HCT116 (cell line): ENCODE data around the gene PROX1. TPM values are rescaled to one million over a fixed set of nuclear protein-coding genes. Genes with fewer than 3 reads are reported as not detected.

Experiments used
- ATAC-seq: fragments of 200-7000 bp; cut with Tn5 transposase; 2 replicates; pipeline ENCODE4 v1.9.1; 2020; ENCODE audit warnings: mild to moderate bottlenecking, moderate library complexity
- Bru-seq: library from RNA; stranded (reverse); fragments of 400-500 nt; gene quantifications from one replicate; lab custom pipeline; 2021; lab: Mats Ljungman, UMichigan
- BruChase-seq, 2 experiments: library from RNA; stranded (reverse); fragments of 400-500 nt; gene quantifications; one replicate each; lab custom pipeline; 2021; lab: Mats Ljungman, UMichigan
- BruUV-seq: library from RNA; stranded (reverse); fragments of 400-500 nt; replicated peaks from 2 replicates; lab custom pipeline; 2021; lab: Mats Ljungman, UMichigan
- CTCF ChIA-PET: fragments of 300-600 bp; sonication (Branson Sonifier 250); formaldehyde crosslinking; loops from one replicate; lab custom pipeline; 2021; ENCODE audit warnings: antibody characterized with exemption; lab: Charles Lee
- POLR2A ChIA-PET: fragments of 300-600, 350-600 bp; sonication (Branson Sonifier 250); formaldehyde crosslinking; loops from one replicate; lab custom pipeline; 2021; ENCODE audit warnings: antibody characterized with exemption; lab: Charles Lee
- RAD21 ChIA-PET, 2 experiments: fragments of 300-600 bp; sonication (Branson Sonifier 250); formaldehyde crosslinking; loops; one replicate each; lab custom pipeline; 2023; ENCODE audit warnings: low total read pairs in 2 of 2; ENCODE audit not compliant: uncharacterized antibody in 2 of 2, unreplicated experiment in 2 of 2, low non-redundant PET in 1 of 2; lab: Charles Lee
- DNase-seq: peaks from one replicate; pipeline ENCODE4 v3.0.0-alpha.2; 2010; ENCODE audit warnings: low read depth, low spot score
- H2AFZ ChIP-seq: fragments of 200-600 bp; shearing (Covaris generic), sonication (generic); 2 replicates; pipeline ENCODE4 v1.6.1; 2017; ENCODE audit warnings: low read depth, mixed run types, mixed read lengths, antibody characterized with exemption, low read length; ENCODE audit not compliant: poor library complexity, severe bottlenecking
- H3K27ac ChIP-seq: 2 replicates; pipeline ENCODE4 v1.5.1; 2012; ENCODE audit warnings: low read depth, low read length
- H3K27me3 ChIP-seq: fragments of 200-600 bp; sonication (generic); 2 replicates; pipeline ENCODE4 v1.6.1; 2016; ENCODE audit warnings: mixed run types, low read length, mixed read lengths; ENCODE audit not compliant: insufficient read depth
- H3K36me3 ChIP-seq, 2 experiments: fragments of 200-500 bp in 1 of 2; fragments of 200-600 bp in 1 of 2; sonication (Bioruptor generic) in 1 of 2; sonication (generic) in 1 of 2; 2 replicates each; pipeline versions ENCODE4 v1.5.1 to v1.6.1; 2014 to 2016; ENCODE audit warnings: low read length in 2 of 2, inconsistent platforms in 1 of 2, mixed read lengths in 1 of 2, mixed run types in 1 of 2; ENCODE audit not compliant: insufficient read depth in 2 of 2, control insufficient read depth in 1 of 2
- H3K4me1 ChIP-seq, 2 experiments: fragments of 200-600 bp in 1 of 2; sonication (generic) in 1 of 2; 2 replicates each; pipeline versions ENCODE4 v1.5.1 to v1.6.1; 2012 to 2017; ENCODE audit warnings: low read length in 2 of 2, inconsistent platforms in 1 of 2, mild to moderate bottlenecking in 1 of 2, mixed read lengths in 1 of 2, mixed run types in 1 of 2, moderate library complexity in 1 of 2; ENCODE audit not compliant: insufficient read depth in 2 of 2, control insufficient read depth in 1 of 2
- H3K4me2 ChIP-seq: fragments of 200-600 bp; sonication (generic); 2 replicates; pipeline ENCODE4 v1.6.1; 2017; ENCODE audit warnings: mixed run types, low read length, mixed read lengths
- H3K4me3 ChIP-seq, 2 experiments: fragments of 200-600 bp in 1 of 2; sonication (generic) in 1 of 2; replicated peaks in 1 of 2; 2 replicates each; pipeline ENCODE4 v1.5.1; 2011 to 2016; ENCODE audit warnings: low read length in 2 of 2, control low read depth in 1 of 2, low read depth in 1 of 2, mild to moderate bottlenecking in 1 of 2, mixed read lengths in 1 of 2, mixed run types in 1 of 2
- H3K79me2 ChIP-seq: fragments of 200-600 bp; sonication (generic); 2 replicates; pipeline ENCODE4 v1.6.1; 2017; ENCODE audit warnings: mild to moderate bottlenecking, mixed run types, low read length, moderate library complexity, mixed read lengths; ENCODE audit not compliant: insufficient read depth
- H3K9ac ChIP-seq: fragments of 200-600 bp; sonication (generic); 2 replicates; pipeline ENCODE4 v1.6.1; 2016; ENCODE audit warnings: low read length, mixed read lengths
- H3K9me2 ChIP-seq: fragments of 200-600 bp; sonication (generic), shearing (Covaris generic); 2 replicates; pipeline ENCODE4 v1.6.1; 2017; ENCODE audit warnings: mixed run types, mild to moderate bottlenecking, moderate library complexity; ENCODE audit not compliant: insufficient read depth
- H3K9me3 ChIP-seq, 2 experiments: fragments of 200-500 bp in 1 of 2; fragments of 200-600 bp in 1 of 2; sonication (Bioruptor generic) in 1 of 2; sonication (generic) in 1 of 2; 2 replicates each; pipeline ENCODE4 v1.6.1; 2014 to 2017; ENCODE audit warnings: low read length in 2 of 2, mixed read lengths in 2 of 2, inconsistent platforms in 1 of 2, low read depth in 1 of 2, mild to moderate bottlenecking in 1 of 2, mixed run types in 1 of 2, moderate library complexity in 1 of 2; ENCODE audit not compliant: control insufficient read depth in 1 of 2, insufficient read depth in 1 of 2
- H4K20me1 ChIP-seq: fragments of 200-600 bp; sonication (generic), shearing (Covaris generic); 2 replicates; pipeline ENCODE4 v1.6.1; 2017; ENCODE audit warnings: mixed run types, mild to moderate bottlenecking, moderate library complexity; ENCODE audit not compliant: insufficient read depth
- CTCF ChIP-seq, 3 experiments: fragments of 200-600 bp in 1 of 3; sonication (generic) in 1 of 3; IDR thresholded peaks in 2 of 3; conservative IDR thresholded peaks in 1 of 3; 2 replicates each; pipeline ENCODE4 v1.5.1; 2012 to 2017; ENCODE audit warnings: low read depth in 2 of 3, low read length in 2 of 3, antibody characterized with exemption in 1 of 3, borderline replicate concordance in 1 of 3, control low read depth in 1 of 3, mild to moderate bottlenecking in 1 of 3, mixed read lengths in 1 of 3, mixed run types in 1 of 3, moderate library complexity in 1 of 3; ENCODE audit not compliant: insufficient read depth in 1 of 3
- EGR1 ChIP-seq: IDR thresholded peaks from 2 replicates; pipeline ENCODE4 v1.6.1; 2012; ENCODE audit warnings: low read depth
- ELF1 ChIP-seq: IDR thresholded peaks from 2 replicates; pipeline ENCODE4 v1.6.1; 2012; ENCODE audit warnings: low read depth, borderline replicate concordance
- EZH2 ChIP-seq: fragments of 200-600 bp; sonication (generic); IDR thresholded peaks from 2 replicates; pipeline ENCODE4 v1.6.1; 2017; ENCODE audit warnings: antibody characterized with exemption, mixed run types
- EZH2phosphoT487 ChIP-seq: fragments of 200-600 bp; IDR thresholded peaks from 2 replicates; pipeline ENCODE4 v1.6.1; 2018; ENCODE audit warnings: antibody characterized with exemption, borderline replicate concordance
- FOSL1 ChIP-seq: IDR thresholded peaks from 2 replicates; pipeline ENCODE4 v1.6.1; 2012; ENCODE audit warnings: low read depth
- intact Hi-C: fragments of 100-400 bp; cut with micrococcal nuclease; formaldehyde crosslinking; loops from 2 replicates; pipeline ENCODE4 v1.10.0; 2022
- long read RNA-seq: library from polyadenylated mRNA; unstranded; transcript quantifications from one replicate; pipeline ENCODE4 v2.0.0, GENCODE V29; 2021; ENCODE audit not compliant: unreplicated experiment
- polyA plus RNA-seq: library from polyadenylated mRNA; unstranded; fragments of >200 nt; gene quantifications from 2 replicates; pipeline ENCODE4 v1.2.1, GENCODE V29; 2012; ENCODE audit warnings: missing spikeins
- total RNA-seq: library from RNA; stranded (reverse); gene quantifications from one replicate; pipeline ENCODE4 v1.2.1, GENCODE V29; 2021; ENCODE audit not compliant: unreplicated experiment

The PROX1 gene, protein sequence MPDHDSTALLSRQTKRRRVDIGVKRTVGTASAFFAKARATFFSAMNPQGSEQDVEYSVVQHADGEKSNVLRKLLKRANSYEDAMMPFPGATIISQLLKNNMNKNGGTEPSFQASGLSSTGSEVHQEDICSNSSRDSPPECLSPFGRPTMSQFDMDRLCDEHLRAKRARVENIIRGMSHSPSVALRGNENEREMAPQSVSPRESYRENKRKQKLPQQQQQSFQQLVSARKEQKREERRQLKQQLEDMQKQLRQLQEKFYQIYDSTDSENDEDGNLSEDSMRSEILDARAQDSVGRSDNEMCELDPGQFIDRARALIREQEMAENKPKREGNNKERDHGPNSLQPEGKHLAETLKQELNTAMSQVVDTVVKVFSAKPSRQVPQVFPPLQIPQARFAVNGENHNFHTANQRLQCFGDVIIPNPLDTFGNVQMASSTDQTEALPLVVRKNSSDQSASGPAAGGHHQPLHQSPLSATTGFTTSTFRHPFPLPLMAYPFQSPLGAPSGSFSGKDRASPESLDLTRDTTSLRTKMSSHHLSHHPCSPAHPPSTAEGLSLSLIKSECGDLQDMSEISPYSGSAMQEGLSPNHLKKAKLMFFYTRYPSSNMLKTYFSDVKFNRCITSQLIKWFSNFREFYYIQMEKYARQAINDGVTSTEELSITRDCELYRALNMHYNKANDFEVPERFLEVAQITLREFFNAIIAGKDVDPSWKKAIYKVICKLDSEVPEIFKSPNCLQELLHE
- total RNA-seq = 0.22 TPM
- polyA plus RNA-seq = not detected in 2 replicates
- not detected for Bru-seq, nascent RNA
- percentile 5 among the genes with signal in this experiment for BruChase-seq, experiment 1, labeled RNA remaining after a 6-hour chase
- not detected for BruChase-seq, experiment 2, labeled RNA remaining after a 2-hour chase
- long read RNA-seq = 0 reads

DNA sequence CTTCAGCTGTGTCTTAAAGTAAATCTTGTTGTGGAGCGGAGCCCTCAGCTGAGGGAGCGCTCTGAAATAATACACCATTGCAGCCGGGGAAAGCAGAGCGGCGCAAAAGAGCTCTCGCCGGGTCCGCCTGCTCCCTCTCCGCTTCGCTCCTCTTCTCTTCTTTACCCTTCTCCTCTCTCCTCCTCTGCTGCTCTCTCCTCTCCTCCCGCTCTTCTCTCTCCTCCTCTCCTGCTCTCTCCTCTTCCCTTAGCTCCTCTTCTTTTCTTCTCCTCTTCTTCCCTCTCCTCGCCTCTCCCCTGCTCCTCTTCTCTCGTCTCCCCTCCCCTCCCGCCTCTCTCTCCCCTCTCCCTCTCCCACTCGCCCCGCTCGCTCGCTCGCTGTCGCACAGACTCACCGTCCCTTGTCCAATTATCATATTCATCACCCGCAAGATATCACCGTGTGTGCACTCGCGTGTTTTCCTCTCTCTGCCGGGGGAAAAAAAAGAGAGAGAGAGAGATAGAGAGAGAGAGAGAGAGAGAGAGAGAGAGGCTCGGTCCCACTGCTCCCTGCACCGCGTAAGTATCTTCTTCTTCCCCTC, at the start of gene PROX1:
TSS of gene PROX1 (plus strand) at position 47 of the 580 bp plus-strand sequence. CDS start 8,563 bp downstream, outside the sequence.
- DNase-seq (no peak), ATAC-seq (no peak)
- no peak within 1 kb of the TSS for H2AFZ ChIP-seq
- no peak within 1 kb of the TSS for H3K27ac ChIP-seq
- no peaks in the 10 kb centered on the region for H3K4me1 ChIP-seq
- intact Hi-C loops = no loop called here
- ChIA-PET RAD21 (no interaction called here), POLR2A (no interaction called here), CTCF (no interaction called here)
- no peak within 1 kb of the TSS for H3K4me3 ChIP-seq
- BruUV-seq = no TSS peak
- H3K79me2 ChIP-seq = no peaks in the 10 kb centered on the region
- H3K9ac ChIP-seq = no peak within 1 kb of the TSS
- TF ChIP-seq EZH2 = no peak
- no peak for TF ChIP-seq CTCF (IDR thresholded peaks at IDR 0.05 in 2 of 3, conservative IDR thresholded peaks at IDR 0.05 in 1 of 3; ENCODE audit: borderline replicate concordance in 1 of 3, insufficient read depth in 1 of 3, low read depth in 2 of 3, low read length in 2 of 3)
- TF ChIP-seq ELF1 = no peak
- no peak for TF ChIP-seq FOSL1
- no peak for TF ChIP-seq EGR1
- TF ChIP-seq EZH2phosphoT487 = no peak
- no peaks in the 10 kb centered on the region for H3K36me3 ChIP-seq
- no peaks in the 10 kb centered on the region for H4K20me1 ChIP-seq
- no peaks in the 10 kb centered on the region for H3K9me2 ChIP-seq
- H3K4me2 ChIP-seq = no peak within 1 kb of the TSS
- H3K27me3 ChIP-seq = 0 out of 2 replicates have a peak, but pooled peaks cover 6% of the 10 kb centered on the region
- no peaks in the 10 kb centered on the region for H3K9me3 ChIP-seq
